MCF 10A (cell line): ENCODE data around the gene PCSK5. TPM values are rescaled to one million over a fixed set of nuclear protein-coding genes. Genes with fewer than 3 reads are reported as not detected.

ENCODE experiments used
- BruUV-seq: library from RNA; stranded (reverse); fragments of 400-500 nt; replicated peaks from 2 replicates; lab custom pipeline; 2021; lab: Mats Ljungman, UMichigan
- CTCF ChIA-PET: fragments of 300-600 bp; sonication (Branson Sonifier 250); formaldehyde crosslinking; extraction: SDS; loops from one replicate; lab custom pipeline; 2021; ENCODE audit warnings: antibody characterized with exemption, inconsistent platforms; lab: Yijun Ruan, JAX
- POLR2A ChIA-PET: fragments of 300-600, 350-650 bp; sonication (Branson Sonifier 250); formaldehyde crosslinking; extraction: SDS; loops from one replicate; lab custom pipeline; 2020; ENCODE audit warnings: antibody characterized with exemption, inconsistent platforms; lab: Yijun Ruan, JAX
- DNase-seq: peaks from one replicate; pipeline ENCODE4 v3.0.0-alpha.2; 2018; ENCODE audit not compliant: unreplicated experiment
- H3K27ac Mint-ChIP-seq: one replicate; pipeline ENCODE4 v1.8.0; 2022; ENCODE audit warnings: mild to moderate bottlenecking, low read depth, mixed read lengths; ENCODE audit not compliant: unreplicated experiment
- H3K27me3 Mint-ChIP-seq: one replicate; pipeline ENCODE4 v1.8.0; 2022; ENCODE audit warnings: mixed read lengths; ENCODE audit not compliant: insufficient read depth, unreplicated experiment
- H3K36me3 Mint-ChIP-seq: one replicate; pipeline ENCODE4 v1.8.0; 2022; ENCODE audit warnings: mild to moderate bottlenecking, moderate library complexity, mixed read lengths; ENCODE audit not compliant: insufficient read depth, unreplicated experiment
- H3K4me1 Mint-ChIP-seq: one replicate; pipeline ENCODE4 v1.8.0; 2022; ENCODE audit warnings: mixed read lengths; ENCODE audit not compliant: insufficient read depth, unreplicated experiment
- H3K4me3 Mint-ChIP-seq: one replicate; pipeline ENCODE4 v1.8.0; 2022; ENCODE audit warnings: mild to moderate bottlenecking, moderate library complexity, mixed read lengths; ENCODE audit not compliant: unreplicated experiment
- H3K9me3 Mint-ChIP-seq: one replicate; pipeline ENCODE4 v1.8.0; 2022; ENCODE audit warnings: mixed read lengths; ENCODE audit not compliant: unreplicated experiment
- intact Hi-C: fragments of 100-400 bp; cut with micrococcal nuclease; formaldehyde crosslinking; loops from 2 replicates; pipeline ENCODE4 v1.14.1; 2022
- total RNA-seq: library from RNA; stranded (reverse); gene quantifications from 2 replicates; pipeline ENCODE4 v1.2.3, GENCODE V29; 2022
- TF ChIP-seq, protein P1 (sequence below): fragments of 200-600 bp; IDR thresholded peaks from one replicate; pipeline ENCODE4 v1.8.0; 2022; ENCODE audit warnings: antibody characterized with exemption, mild to moderate bottlenecking; ENCODE audit not compliant: unreplicated experiment

Gene PCSK5
- total RNA-seq, 1 experiment from 2014 or later, result not detected

GRCh38 chr9:76394195-76394959 is 503.9 kb downstream of the PCSK5 start, which contains the start of gene RFK:
RFK (minus strand) TSS chr9:76394426; CDS start chr9:76394171, 255 bp downstream.
- POLR2A ChIA-PET, result interaction anchor here (0.7 to 4.4 kb wide), 27 partner anchors 9 to 1657 kb away, joined by 3 to 25 read pairs (median 5); partner anchors contain the start of genes GCNT1 and PCSK5

DNA sequence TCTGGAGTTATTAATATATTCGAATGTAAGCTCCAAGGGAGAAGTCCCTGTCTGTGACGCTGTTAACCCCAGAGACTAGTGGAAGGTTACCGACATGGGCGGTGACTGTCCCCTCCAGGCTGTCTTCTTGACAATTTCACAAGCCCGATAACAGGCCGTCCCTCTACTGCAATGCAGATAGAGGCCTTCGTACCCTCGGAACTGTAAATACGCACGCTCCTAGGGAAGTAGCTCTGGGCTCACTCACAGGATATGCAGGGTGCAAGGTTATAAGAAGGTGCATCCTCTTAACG is 504.4 kb downstream of the PCSK5 start:
- peak overlapping the region; percentile 97 for H3K27ac Mint-ChIP-seq
- TF ChIP-seq, protein P1, sequence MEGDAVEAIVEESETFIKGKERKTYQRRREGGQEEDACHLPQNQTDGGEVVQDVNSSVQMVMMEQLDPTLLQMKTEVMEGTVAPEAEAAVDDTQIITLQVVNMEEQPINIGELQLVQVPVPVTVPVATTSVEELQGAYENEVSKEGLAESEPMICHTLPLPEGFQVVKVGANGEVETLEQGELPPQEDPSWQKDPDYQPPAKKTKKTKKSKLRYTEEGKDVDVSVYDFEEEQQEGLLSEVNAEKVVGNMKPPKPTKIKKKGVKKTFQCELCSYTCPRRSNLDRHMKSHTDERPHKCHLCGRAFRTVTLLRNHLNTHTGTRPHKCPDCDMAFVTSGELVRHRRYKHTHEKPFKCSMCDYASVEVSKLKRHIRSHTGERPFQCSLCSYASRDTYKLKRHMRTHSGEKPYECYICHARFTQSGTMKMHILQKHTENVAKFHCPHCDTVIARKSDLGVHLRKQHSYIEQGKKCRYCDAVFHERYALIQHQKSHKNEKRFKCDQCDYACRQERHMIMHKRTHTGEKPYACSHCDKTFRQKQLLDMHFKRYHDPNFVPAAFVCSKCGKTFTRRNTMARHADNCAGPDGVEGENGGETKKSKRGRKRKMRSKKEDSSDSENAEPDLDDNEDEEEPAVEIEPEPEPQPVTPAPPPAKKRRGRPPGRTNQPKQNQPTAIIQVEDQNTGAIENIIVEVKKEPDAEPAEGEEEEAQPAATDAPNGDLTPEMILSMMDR, result no peak
- H3K9me3 Mint-ChIP-seq, result no peaks in the 10 kb centered on the region
- H3K36me3 Mint-ChIP-seq, result peaks cover 13% of the 10 kb centered on the region
- BruUV-seq, result no TSS peak
- H3K4me1 Mint-ChIP-seq, result peaks cover 6% of the 10 kb centered on the region
- POLR2A ChIA-PET, result interaction anchor here (0.7 to 4.4 kb wide), 21 partner anchors 8 to 1657 kb away, joined by 3 to 25 read pairs (median 5); partner anchors contain the start of gene GCNT1
- CTCF ChIA-PET, result interaction anchor here (0.7 to 4.0 kb wide), 9 partner anchors 7 to 762 kb away, joined by 3 to 22 read pairs (median 4); partner anchors contain the start of gene GCNT1
- peak overlapping the region; percentile 98 for H3K4me3 Mint-ChIP-seq
- no peaks in the 10 kb centered on the region for H3K27me3 Mint-ChIP-seq
- no peak for DNase-seq
- intact Hi-C loops, result loop anchor here (5.0 kb wide), 1 partner anchor 1308 kb away; the partner anchor contains the start of genes NMRK1 and OSTF1

More at GRCh38 chr9:76394195-76394959, 503.9 kb downstream of the PCSK5 start, which contains the start of gene RFK:
- peaks cover 13% of the 10 kb centered on the region for H3K36me3 Mint-ChIP-seq
- BruUV-seq, result TSS peak; percentile 69
- H3K4me1 Mint-ChIP-seq, result peaks cover 6% of the 10 kb centered on the region
- TF ChIP-seq, protein P1, result peak; percentile 14
- H3K9me3 Mint-ChIP-seq, result no peaks in the 10 kb centered on the region
- no peaks in the 10 kb centered on the region for H3K27me3 Mint-ChIP-seq
- intact Hi-C loops, result loop anchor here (5.0 kb wide), 1 partner anchor 1307 kb away; the partner anchor contains the start of genes NMRK1 and OSTF1
- H3K4me3 Mint-ChIP-seq, result peak within 1 kb of the TSS; percentile 98
- CTCF ChIA-PET, result interaction anchor here (0.7 to 4.0 kb wide), 19 partner anchors 7 to 763 kb away, joined by 3 to 22 read pairs (median 4); partner anchors contain the start of gene GCNT1
- peak; percentile 86 for DNase-seq
- H3K27ac Mint-ChIP-seq, result peak within 1 kb of the TSS; percentile 97

- no peaks in the 10 kb centered on the region for H3K27me3 Mint-ChIP-seq
- DNase-seq, result no peak
- H3K4me3 Mint-ChIP-seq, result peak overlapping the region; percentile 98
- H3K4me1 Mint-ChIP-seq, result peaks cover 6% of the 10 kb centered on the region
- no TSS peak for BruUV-seq
- TF ChIP-seq, protein P1, result no peak
- peaks cover 13% of the 10 kb centered on the region for H3K36me3 Mint-ChIP-seq
- intact Hi-C loops, result no loop called here
- CTCF ChIA-PET, result interaction anchor here (0.9 to 1.3 kb wide), 4 partner anchors 21 to 309 kb away, joined by 3 to 14 read pairs (median 6); partner anchors contain the start of gene GCNT1
- H3K9me3 Mint-ChIP-seq, result no peaks in the 10 kb centered on the region
- peak overlapping the region; percentile 97 for H3K27ac Mint-ChIP-seq
- POLR2A ChIA-PET, result interaction anchor here (0.7 to 2.6 kb wide), 9 partner anchors 9 to 1656 kb away, joined by 3 to 20 read pairs (median 5); no protein-coding TSS in a partner anchor
Measured at GRCh38 chr9:76395381-76395780, 504.9 kb downstream of the PCSK5 start.

- TF ChIP-seq, protein P1, result no peak
- Mint-ChIP-seq H3K4me3 (no peak overlapping the region), H3K4me1 (peaks cover 6% of the 10 kb centered on the region), H3K9me3 (no peaks in the 10 kb centered on the region), H3K27me3 (no peaks in the 10 kb centered on the region), H3K36me3 (peaks cover 10% of the 10 kb centered on the region), H3K27ac (no peak overlapping the region)
- CTCF ChIA-PET, result interaction anchor here (0.6 to 1.3 kb wide), 4 partner anchors 24 to 263 kb away, joined by 3 to 4 read pairs (median 3); no protein-coding TSS in a partner anchor
- intact Hi-C loops, result no loop called here
- BruUV-seq, result no TSS peak
- POLR2A ChIA-PET, result no interaction called here
- no peak for DNase-seq
Measured at GRCh38 chr9:76396144-76396543, 505.7 kb downstream of the PCSK5 start.
